Stimulated activated CD4-positive, alpha-beta T cell treated with anti-CD3 and anti-CD28 coated beads, Interleukin-15, amount 100 ng/mL, for 48 hours (primary cell): Measurements from ENCODE around the gene SYNRG.
"Not testable (repeated sequence)": the region's sequence is repeated elsewhere in the genome, so short reads cannot be mapped to it uniquely, and the experiment has no call there.

ENCODE experiments used
- DNase-seq, 2 donors: peaks; one replicate each; pipeline ENCODE4 v3.0.0-alpha.2; 2020; ENCODE audit warnings: low read depth in 2 of 2

Gene SYNRG

GRCh38 chr17:37609170-37610040 lies at the start of gene SYNRG:
Gene SYNRG (minus strand): TSS chr17:37609418. CDS start chr17:37609355, 63 bp downstream.
- DNase-seq = peak; percentile 88 to 92

- DNase-seq = no peak
Measured at GRCh38 chr17:37657202-37657601, 48.0 kb upstream of the SYNRG start.

- DNase-seq = no peak
Measured at GRCh38 chr17:37651849-37652248, 42.6 kb upstream of the SYNRG start.

GRCh38 chr17:37650419-37651003 lies 41.3 kb upstream of the SYNRG start:
- no peak for DNase-seq

- DNase-seq = no peak
Measured at GRCh38 chr17:37648555-37648954, 39.3 kb upstream of the SYNRG start.

- DNase-seq = no peak
Measured at GRCh38 chr17:37647856-37648255, 38.6 kb upstream of the SYNRG start.

GRCh38 chr17:37643869-37644268 lies 34.7 kb upstream of the SYNRG start:
- no peak for DNase-seq

- DNase-seq = peak; percentile 70 to 84
Measured at GRCh38 chr17:37643118-37643766, 34.0 kb upstream of the SYNRG start, which contains the start of gene DDX52. Gene DDX52 (minus strand): TSS chr17:37643446. CDS start chr17:37643420, 26 bp downstream.

GRCh38 chr17:37642681-37643080 lies 33.5 kb upstream of the SYNRG start:
- no peak for DNase-seq

GRCh38 chr17:37640015-37640414 lies 30.8 kb upstream of the SYNRG start:
- DNase-seq = no peak

- no peak for DNase-seq
Measured at GRCh38 chr17:37637956-37638355, 28.7 kb upstream of the SYNRG start.

- not testable (repeated sequence) for DNase-seq
Measured at GRCh38 chr17:37616430-37616829, 7.2 kb upstream of the SYNRG start.

- DNase-seq = no peak
Measured at GRCh38 chr17:37614823-37615222, 5.6 kb upstream of the SYNRG start.

GRCh38 chr17:37614391-37614790 lies 5.2 kb upstream of the SYNRG start:
- no peak for DNase-seq

GRCh38 chr17:37610971-37611370 lies 1.8 kb upstream of the SYNRG start:
- DNase-seq = no peak

- not testable (repeated sequence) for DNase-seq
Measured at GRCh38 chr17:37610041-37610420, 813 bp upstream of the SYNRG start.

- no peak for DNase-seq
Measured at GRCh38 chr17:37608351-37609169, 658 bp downstream of the SYNRG start.

- DNase-seq = no peak
Measured at GRCh38 chr17:37607637-37608331, 1.4 kb downstream of the SYNRG start.

- no peak for DNase-seq
Measured at GRCh38 chr17:37605813-37606505, 3.3 kb downstream of the SYNRG start.

- DNase-seq = no peak
Measured at GRCh38 chr17:37605081-37605480, 4.1 kb downstream of the SYNRG start.

- no peak for DNase-seq
Measured at GRCh38 chr17:37604556-37604955, 4.7 kb downstream of the SYNRG start.
